Activated CD8-positive, alpha-beta memory T cell treated with anti-CD3 and anti-CD28 coated beads, Interleukin-2, amount 50 U/mL, for 48 hours (primary cell): ENCODE data around the gene CDIPT.

Experiments used
- DNase-seq: peaks from one replicate; pipeline ENCODE4 v3.0.0-alpha.2; 2020

The CDIPT gene

GRCh38 chr16:29824589-29825144 is 38.4 kb downstream of the CDIPT start:
- DNase-seq: no peak

- no peak for DNase-seq
Observed at GRCh38 chr16:29821643-29822115, 41.3 kb downstream of the CDIPT start.

- DNase-seq: peak; percentile 74
Observed at GRCh38 chr16:29820730-29821642, 42.0 kb downstream of the CDIPT start.

GRCh38 chr16:29820271-29820701 is 42.7 kb downstream of the CDIPT start, which contains the start of gene MVP:
MVP (plus strand) TSS chr16:29820462; CDS start chr16:29830550, 10,088 bp downstream.
- DNase-seq: peak; percentile 83

- DNase-seq: no peak
Observed at GRCh38 chr16:29819506-29819905, 43.5 kb downstream of the CDIPT start.

- DNase-seq: no peak
Observed at GRCh38 chr16:29818082-29818481, 44.9 kb downstream of the CDIPT start.

GRCh38 chr16:29816694-29817441 is 46.2 kb downstream of the CDIPT start:
- peak; percentile 84 for DNase-seq

- DNase-seq: peak; percentile 98
Observed at GRCh38 chr16:29815793-29816693, 47.0 kb downstream of the CDIPT start, which contains the start of gene PAGR1. PAGR1 (plus strand) TSS chr16:29816152; CDS start chr16:29816526, 374 bp downstream.

GRCh38 chr16:29815032-29815721 is 47.8 kb downstream of the CDIPT start:
- DNase-seq: peak; percentile 76

- DNase-seq: no peak
Observed at GRCh38 chr16:29814592-29814991, 48.4 kb downstream of the CDIPT start.

- no peak for DNase-seq
Observed at GRCh38 chr16:29813644-29814562, 49.1 kb downstream of the CDIPT start.

- no peak for DNase-seq
Observed at GRCh38 chr16:29812754-29813643, 50.0 kb downstream of the CDIPT start.

- DNase-seq: peak; percentile 79
Observed at GRCh38 chr16:29811896-29812665, 50.9 kb downstream of the CDIPT start, which contains the start of gene PRRT2. PRRT2 (plus strand) TSS chr16:29812193; CDS start chr16:29813055, 862 bp downstream.

- DNase-seq: peak; percentile 87
Observed at GRCh38 chr16:29811170-29811895, 51.7 kb downstream of the CDIPT start.

- no peak for DNase-seq
Observed at GRCh38 chr16:29810699-29811169, 52.3 kb downstream of the CDIPT start.

GRCh38 chr16:29809850-29810698 is 53.0 kb downstream of the CDIPT start:
- DNase-seq: peak; percentile 80
